HG03457 (cell line): ENCODE data around the gene VWA5B1.

Experiments used
- ATAC-seq: cut with Tn5 transposase; IDR thresholded peaks from one replicate; pipeline ENCODE4 v1.9.1; 2021; ENCODE audit warnings: moderate number of reproducible peaks; ENCODE audit not compliant: unreplicated experiment

VWA5B1 gene

GRCh38 chr1:20382711-20383110 lies 92.0 kb downstream of the VWA5B1 start:
- ATAC-seq, result no peak

- no peak for ATAC-seq
These were observed 93.0 kb downstream of the VWA5B1 start for GRCh38 chr1:20383631-20384030.

GRCh38 chr1:20385630-20386029 lies 95.0 kb downstream of the VWA5B1 start:
- no peak for ATAC-seq

GRCh38 chr1:20386323-20387081 lies 95.8 kb downstream of the VWA5B1 start:
- ATAC-seq, result no peak

- no peak for ATAC-seq
These were observed 98.9 kb downstream of the VWA5B1 start for GRCh38 chr1:20389571-20389970.

GRCh38 chr1:20390589-20391331 lies 100.1 kb downstream of the VWA5B1 start:
- ATAC-seq, result no peak

- no peak for ATAC-seq
These were observed 104.6 kb downstream of the VWA5B1 start for GRCh38 chr1:20395255-20395654.

GRCh38 chr1:20398744-20399143 lies 108.1 kb downstream of the VWA5B1 start:
- no peak for ATAC-seq

- no peak for ATAC-seq
These were observed 108.5 kb downstream of the VWA5B1 start for GRCh38 chr1:20399196-20399595.

- ATAC-seq, result no peak
These were observed 109.0 kb downstream of the VWA5B1 start for GRCh38 chr1:20399606-20400180.

GRCh38 chr1:20400341-20401177 lies 109.9 kb downstream of the VWA5B1 start:
- no peak for ATAC-seq

- no peak for ATAC-seq
These were observed 110.8 kb downstream of the VWA5B1 start for GRCh38 chr1:20401405-20402010.

- ATAC-seq, result no peak
These were observed 112.1 kb downstream of the VWA5B1 start for GRCh38 chr1:20402585-20403422.

GRCh38 chr1:20403423-20404145 lies 112.9 kb downstream of the VWA5B1 start:
- ATAC-seq, result no peak

GRCh38 chr1:20404466-20404865 lies 113.8 kb downstream of the VWA5B1 start:
- no peak for ATAC-seq
